K562 (cell line): ENCODE results near the gene TRPC3. TPM values are rescaled to one million over a fixed set of nuclear protein-coding genes. Genes with fewer than 3 reads are reported as not detected.

Experiments used
- ATAC-seq: fragments of 200-7000 bp; cut with Tn5 transposase; 3 replicates; pipeline ENCODE4 v1.9.1; 2020; ENCODE audit warnings: moderate library complexity
- BruUV-seq: library from RNA; stranded (reverse); fragments of 400-500 nt; replicated peaks from 2 replicates; lab custom pipeline; 2021; lab: Mats Ljungman, UMichigan
- CTCF ChIA-PET: fragments of 300-600 bp; formaldehyde crosslinking; extraction: SDS; loops from one replicate; lab custom pipeline; 2021; ENCODE audit warnings: low intra/inter-chr PET ratio; lab: Yijun Ruan, JAX
- POLR2A ChIA-PET: fragments of 300-600, 350-650 bp; sonication (Branson Sonifier 250); formaldehyde crosslinking; extraction: SDS; loops from one replicate; lab custom pipeline; 2021; ENCODE audit warnings: antibody characterized with exemption, inconsistent platforms; lab: Yijun Ruan, JAX
- DNase-seq, 4 experiments: peaks; one replicate each; pipeline versions ENCODE4 v3.0.0 to v3.0.0-alpha.2; 2011 to 2018; ENCODE audit warnings: low spot score in 3 of 4, mixed read lengths in 3 of 4; ENCODE audit errors: extremely low read depth in 1 of 4
- FAIRE-seq: peaks from 2 replicates; lab custom pipeline; 2011; peaks lifted over from hg19 to GRCh38; lab: Jason Lieb, UNC
- H2AFZ ChIP-seq: 2 replicates; pipeline ENCODE4 v1.6.0; 2011; ENCODE audit warnings: low read depth, low read length, control low read depth, inconsistent platforms
- H3K27ac ChIP-seq: fragments of 200-600 bp; 3 replicates; pipeline ENCODE4 v1.8.0; 2011; ENCODE audit warnings: low read depth, mild to moderate bottlenecking, control low read depth, inconsistent platforms, low read length, moderate library complexity, mixed read lengths; ENCODE audit errors: extremely low read depth
- H3K27me3 ChIP-seq, 2 experiments: fragments of 300-600 bp in 1 of 2; 2 replicates in 1 of 2; 3 replicates in 1 of 2; pipeline versions ENCODE4 v1.6.0 to v1.8.0; 2011; ENCODE audit warnings: inconsistent platforms in 2 of 2, low read length in 2 of 2, mild to moderate bottlenecking in 1 of 2, mixed read lengths in 1 of 2, moderate library complexity in 1 of 2; ENCODE audit not compliant: control insufficient read depth in 2 of 2, insufficient read depth in 2 of 2
- H3K36me3 ChIP-seq: fragments of 300-600 bp; 3 replicates; pipeline ENCODE4 v1.8.0; 2011; ENCODE audit warnings: mild to moderate bottlenecking, low read length, inconsistent platforms; ENCODE audit not compliant: control insufficient read depth, insufficient read depth
- H3K4me1 ChIP-seq, 2 experiments: fragments of 200-600 bp in 1 of 2; replicated peaks in 1 of 2; 2 replicates in 1 of 2; 3 replicates in 1 of 2; pipeline versions ENCODE4 v1.5.1 to v1.8.0; 2011; ENCODE audit warnings: inconsistent platforms in 2 of 2, low read length in 2 of 2, mild to moderate bottlenecking in 1 of 2, mixed read lengths in 1 of 2, moderate library complexity in 1 of 2; ENCODE audit not compliant: control insufficient read depth in 2 of 2, insufficient read depth in 2 of 2
- H3K4me2 ChIP-seq: 2 replicates; pipeline ENCODE4 v1.6.1; 2011; ENCODE audit warnings: low read length, control low read depth, inconsistent platforms, mixed read lengths; ENCODE audit not compliant: insufficient read depth
- H3K4me3 ChIP-seq: fragments of 200-600 bp; sonication (generic), shearing (Covaris generic); 2 replicates; pipeline ENCODE4 v1.5.1; 2016; ENCODE audit warnings: control low read depth, inconsistent platforms
- H3K79me2 ChIP-seq: fragments of 200-600 bp; 3 replicates; pipeline ENCODE4 v1.8.0; 2011; ENCODE audit warnings: low read length, inconsistent platforms; ENCODE audit not compliant: control insufficient read depth, insufficient read depth
- H3K9ac ChIP-seq, 2 experiments: 2 replicates each; pipeline versions ENCODE4 v1.6.0 to v1.6.1; 2011; ENCODE audit warnings: low read depth in 2 of 2, low read length in 2 of 2, control low read depth in 1 of 2, inconsistent platforms in 1 of 2, mild to moderate bottlenecking in 1 of 2, mixed read lengths in 1 of 2; ENCODE audit not compliant: insufficient read depth in 1 of 2
- H3K9me1 ChIP-seq: one replicate; pipeline ENCODE4 v1.6.0; 2011; ENCODE audit warnings: inconsistent platforms, mild to moderate bottlenecking, low read length, moderate library complexity; ENCODE audit not compliant: control insufficient read depth, insufficient read depth
- H3K9me3 ChIP-seq: replicated peaks from 2 replicates; pipeline ENCODE4 v1.5.1; 2011; ENCODE audit warnings: low read depth, low read length, inconsistent platforms; ENCODE audit not compliant: control insufficient read depth, insufficient read depth
- H4K20me1 ChIP-seq: replicated peaks from 2 replicates; pipeline ENCODE4 v1.6.1; 2011; ENCODE audit warnings: low read length, inconsistent platforms, mixed read lengths; ENCODE audit not compliant: control insufficient read depth, insufficient read depth
- ARID4B ChIP-seq: sonication (generic); formaldehyde crosslinking; IDR thresholded peaks from 2 replicates; pipeline ENCODE4 v1.8.0; 2022; ENCODE audit warnings: mild to moderate bottlenecking, missing genetic modification reagents
- CREB3L1 ChIP-seq: fragments of 450-650 bp; IDR thresholded peaks from 2 replicates; pipeline ENCODE4 v1.6.1; 2014; ENCODE audit warnings: low read depth, mild to moderate bottlenecking, moderate library complexity, borderline replicate concordance
- FOS ChIP-seq: IDR thresholded peaks from 3 replicates; pipeline ENCODE4 v1.6.1; 2011; ENCODE audit not compliant: insufficient read length; ENCODE audit errors: extremely low read depth
- MEF2D ChIP-seq: conservative IDR thresholded peaks from 2 replicates; pipeline ENCODE4 v1.6.1; 2016; ENCODE audit warnings: low read depth, missing genetic modification characterization, missing compliant biosample characterization
- MLX ChIP-seq, 2 experiments: fragments of 450-650 bp in 1 of 2; sonication (generic) in 1 of 2; formaldehyde crosslinking; conservative IDR thresholded peaks; 2 replicates each; pipeline versions ENCODE4 v1.4.0 to v1.8.1; 2020 to 2022; ENCODE audit warnings: mild to moderate bottlenecking in 1 of 2, missing genetic modification reagents in 1 of 2
- SRSF7 ChIP-seq: fragments of 200-400 bp; formaldehyde crosslinking; optimal IDR thresholded peaks from 2 replicates; pipeline ENCODE3; 2017; ENCODE audit warnings: mild to moderate bottlenecking, low read depth, low read length
- TFAP4 ChIP-seq: sonication (generic); formaldehyde crosslinking; IDR thresholded peaks from 2 replicates; pipeline ENCODE4 v1.8.0; 2022; ENCODE audit warnings: missing genetic modification reagents, mild to moderate bottlenecking, moderate library complexity, borderline replicate concordance
- TRIM25 ChIP-seq: fragments of 450-650 bp; IDR thresholded peaks from 2 replicates; pipeline ENCODE4 v1.7.0; 2016; ENCODE audit warnings: borderline replicate concordance
- U2AF1 ChIP-seq: fragments of 200-400 bp; formaldehyde crosslinking; optimal IDR thresholded peaks from 2 replicates; pipeline ENCODE3; 2017; ENCODE audit warnings: mild to moderate bottlenecking, low read depth, low read length, moderate library complexity
- ZNF184 ChIP-seq: sonication (generic); formaldehyde crosslinking; IDR thresholded peaks from 2 replicates; pipeline ENCODE4 v1.5.0; 2020; ENCODE audit warnings: missing genetic modification reagents
- WGBS: fragments of 100-300 bp; shearing (Covaris generic); methylation state at CpG from one replicate; pipeline ENCODE4 v1.1.6; 2016; ENCODE audit warnings: low coverage, mixed read lengths; ENCODE audit not compliant: insufficient coverage; ENCODE audit errors: missing lambda C conversion rate; 5-methylcytosine and 5-hydroxymethylcytosine counted together
- in situ Hi-C: fragments of 300-500 bp; cut with MboI; formaldehyde crosslinking; loops from 4 replicates; pipeline ENCODE4 v1.15.0; 2018; ENCODE audit warnings: inconsistent platforms, mixed read lengths
- intact Hi-C: fragments of 100-400 bp; cut with micrococcal nuclease; formaldehyde crosslinking; loops from 2 replicates; pipeline ENCODE4 v1.14.2; 2022
- polyA plus RNA-seq, 8 experiments: library from polyadenylated mRNA; depleted of rRNA in 4 of 8; stranded (reverse) in 5 of 8; unstranded in 3 of 8; fragments of >200 nt; fragmentation: Nextera tagmentation in 2 of 8; fragmentation: Illumina TruSeq in 1 of 8; extraction: Ambion mirVana in 2 of 8; extraction: Trizol in 1 of 8; gene quantifications; 2 replicates each; pipeline versions ENCODE4 v1.2.1 to v1.2.3, GENCODE V29; 2011 to 2014; ENCODE audit warnings: inconsistent platforms in 1 of 8, missing spikeins in 1 of 8
- total RNA-seq, 7 experiments: library from RNA; depleted of rRNA in 6 of 7; stranded (reverse); fragments of >200 nt in 6 of 7; fragmentation: Illumina TruSeq in 2 of 7; extraction: Trizol in 2 of 7; gene quantifications; 2 replicates each; pipeline versions ENCODE4 v1.2.1 to v1.2.3, GENCODE V29; 2011 to 2021; ENCODE audit warnings: low replicate concordance in 1 of 7

TRPC3 gene
- total and polyA plus RNA-seq, 9 of the 15 experiments (the other 6 are each of a cell fraction or from before 2014, with no cell fraction given): 0.01 to 0.27 (median 0.11) TPM

- ChIA-PET CTCF (no interaction called here), POLR2A (no interaction called here)
- intact Hi-C loops: no loop called here
- TF ChIP-seq MLX (CRISPR knock-in tag; conservative IDR thresholded peaks at IDR 0.05) (no peak), ARID4B (CRISPR knock-in tag) (no peak), U2AF1 (no peak), CREB3L1 (no peak), FOS (no peak), MEF2D (tag) (no peak), SRSF7 (no peak), TRIM25 (no peak), ZNF184 (CRISPR knock-in tag) (no peak), TFAP4 (CRISPR knock-in tag) (no peak)
Measured at GRCh38 chr4:121939690-121940089, 12.2 kb downstream of the TRPC3 start.

More at GRCh38 chr4:121939690-121940089, 12.2 kb downstream of the TRPC3 start:
- H3K27ac ChIP-seq: no peak overlapping the region
- no peaks in the 10 kb centered on the region for H3K9me1 ChIP-seq
- no peak overlapping the region for H3K4me2 ChIP-seq
- peaks cover 6 to 8% of the 10 kb centered on the region in 2 experiments; a peak in 2 of 5 replicates for H3K27me3 ChIP-seq
- no peak for FAIRE-seq
- no peak overlapping the region for H2AFZ ChIP-seq
- in situ Hi-C loops: no loop called here
- no peaks in the 10 kb centered on the region for H3K9me3 ChIP-seq
- H3K9ac ChIP-seq: no peak overlapping the region
- H3K36me3 ChIP-seq: no peaks in the 10 kb centered on the region
- H3K4me3 ChIP-seq: no peak overlapping the region
- no peak for DNase-seq
- no peaks in the 10 kb centered on the region for H3K4me1 ChIP-seq
- 0% methylated on average over 3 of the region's 3 CpGs for WGBS
- no peaks in the 10 kb centered on the region for H3K79me2 ChIP-seq
- BruUV-seq: no TSS peak
- ATAC-seq: no peak
- H4K20me1 ChIP-seq: no peaks in the 10 kb centered on the region
